DOHH2 (cell line): ENCODE measurements around the gene LUZP1.

Experiments
- H3F3A ChIP-seq: fragments of 200-600 bp; sonication (generic), shearing (Covaris generic); 2 replicates; pipeline ENCODE4 v1.6.0; 2016; ENCODE audit warnings: antibody characterized with exemption, mild to moderate bottlenecking; ENCODE audit not compliant: control insufficient read depth, insufficient read depth
- H3K27ac ChIP-seq: fragments of 200-600 bp; sonication (generic); 2 replicates; pipeline ENCODE4 v1.5.1; 2014; ENCODE audit warnings: low read depth, mild to moderate bottlenecking, low read length, moderate library complexity
- H3K27me3 ChIP-seq: fragments of 200-600 bp; sonication (generic); 2 replicates; pipeline ENCODE4 v1.6.1; 2014; ENCODE audit warnings: mild to moderate bottlenecking, low read length, mixed read lengths; ENCODE audit not compliant: control insufficient read depth
- H3K36me3 ChIP-seq: fragments of 200-600 bp; sonication (generic); 2 replicates; pipeline ENCODE4 v1.6.1; 2014; ENCODE audit warnings: mild to moderate bottlenecking, low read length, moderate library complexity, mixed read lengths; ENCODE audit not compliant: control insufficient read depth
- H3K4me1 ChIP-seq: fragments of 200-600 bp; sonication (generic); 2 replicates; pipeline ENCODE4 v1.6.1; 2014; ENCODE audit warnings: mild to moderate bottlenecking, low read length, mixed read lengths; ENCODE audit not compliant: control insufficient read depth
- H3K4me2 ChIP-seq: fragments of 200-600 bp; sonication (generic); 2 replicates; pipeline ENCODE4 v1.6.0; 2014; ENCODE audit warnings: mild to moderate bottlenecking, low read length, moderate library complexity
- H3K4me3 ChIP-seq: fragments of 200-600 bp; sonication (generic); 2 replicates; pipeline ENCODE4 v1.5.1; 2014; ENCODE audit warnings: mild to moderate bottlenecking, low read length, mixed read lengths
- H3K79me2 ChIP-seq: fragments of 200-600 bp; sonication (generic); 2 replicates; pipeline ENCODE4 v1.6.1; 2014; ENCODE audit warnings: mild to moderate bottlenecking, low read length, mixed read lengths; ENCODE audit not compliant: control insufficient read depth
- H3K9me2 ChIP-seq: fragments of 200-600 bp; sonication (generic); replicated peaks from 2 replicates; pipeline ENCODE4 v1.6.1; 2014; ENCODE audit warnings: mild to moderate bottlenecking, low read length, mixed read lengths; ENCODE audit not compliant: control insufficient read depth
- H3K9me3 ChIP-seq: fragments of 200-600 bp; sonication (generic); 2 replicates; pipeline ENCODE4 v1.6.1; 2014; ENCODE audit warnings: antibody characterized with exemption, low read length, mixed read lengths; ENCODE audit not compliant: control insufficient read depth, insufficient read depth
- H4K20me1 ChIP-seq: fragments of 200-600 bp; sonication (generic); 2 replicates; pipeline ENCODE4 v1.6.0; 2014; ENCODE audit warnings: low read depth, mild to moderate bottlenecking, antibody characterized with exemption, low read length, moderate library complexity; ENCODE audit not compliant: control insufficient read depth, insufficient read depth
- EZH2phosphoT487 ChIP-seq: fragments of 200-600 bp; sonication (generic); IDR thresholded peaks from 2 replicates; pipeline ENCODE4 v1.6.1; 2017; ENCODE audit warnings: borderline replicate concordance, mild to moderate bottlenecking, antibody characterized with exemption, low read length, moderate library complexity, mixed read lengths
- TF ChIP-seq, protein P1 (sequence below): fragments of 200-600 bp; sonication (generic); IDR thresholded peaks from one replicate; pipeline ENCODE4 v1.5.1; 2014; ENCODE audit warnings: antibody characterized with exemption, mild to moderate bottlenecking, low read depth, low read length; ENCODE audit not compliant: poor library complexity, severe bottlenecking

The LUZP1 gene

DNA sequence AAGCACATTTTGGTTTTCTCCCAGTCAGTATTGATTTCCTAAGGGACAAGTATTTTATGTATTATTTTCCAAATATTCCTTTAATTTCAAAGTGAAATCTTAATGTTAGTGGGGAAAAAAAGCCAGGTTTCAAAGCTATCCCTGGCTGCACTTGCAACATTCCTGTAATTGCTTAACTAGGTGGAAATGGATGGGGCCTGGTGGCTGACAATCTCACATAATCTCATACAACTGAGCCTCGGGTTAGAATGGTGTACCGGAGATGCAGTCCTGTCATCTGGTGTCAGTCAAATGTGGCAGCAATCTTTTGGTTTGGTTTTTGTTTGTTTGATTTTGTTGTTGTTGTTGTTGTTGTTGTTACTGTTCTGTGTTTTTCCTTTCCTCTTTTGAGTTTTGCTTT, 103.3 kb downstream of the LUZP1 start:
- Histone ChIP-seq H3F3A (no peaks in the 10 kb centered on the region), H3K36me3 (peaks cover 88% of the 10 kb centered on the region), H3K9me2 (no peaks in the 10 kb centered on the region), H3K79me2 (no peaks in the 10 kb centered on the region), H3K27ac (no peak overlapping the region), H3K4me1 (no peaks in the 10 kb centered on the region), H3K27me3 (no peaks in the 10 kb centered on the region), H4K20me1 (no peaks in the 10 kb centered on the region), H3K4me2 (no peak overlapping the region), H3K4me3 (no peak overlapping the region), H3K9me3 (no peaks in the 10 kb centered on the region)
- TF ChIP-seq, protein P1, sequence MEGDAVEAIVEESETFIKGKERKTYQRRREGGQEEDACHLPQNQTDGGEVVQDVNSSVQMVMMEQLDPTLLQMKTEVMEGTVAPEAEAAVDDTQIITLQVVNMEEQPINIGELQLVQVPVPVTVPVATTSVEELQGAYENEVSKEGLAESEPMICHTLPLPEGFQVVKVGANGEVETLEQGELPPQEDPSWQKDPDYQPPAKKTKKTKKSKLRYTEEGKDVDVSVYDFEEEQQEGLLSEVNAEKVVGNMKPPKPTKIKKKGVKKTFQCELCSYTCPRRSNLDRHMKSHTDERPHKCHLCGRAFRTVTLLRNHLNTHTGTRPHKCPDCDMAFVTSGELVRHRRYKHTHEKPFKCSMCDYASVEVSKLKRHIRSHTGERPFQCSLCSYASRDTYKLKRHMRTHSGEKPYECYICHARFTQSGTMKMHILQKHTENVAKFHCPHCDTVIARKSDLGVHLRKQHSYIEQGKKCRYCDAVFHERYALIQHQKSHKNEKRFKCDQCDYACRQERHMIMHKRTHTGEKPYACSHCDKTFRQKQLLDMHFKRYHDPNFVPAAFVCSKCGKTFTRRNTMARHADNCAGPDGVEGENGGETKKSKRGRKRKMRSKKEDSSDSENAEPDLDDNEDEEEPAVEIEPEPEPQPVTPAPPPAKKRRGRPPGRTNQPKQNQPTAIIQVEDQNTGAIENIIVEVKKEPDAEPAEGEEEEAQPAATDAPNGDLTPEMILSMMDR, result no peak
- no peak for TF ChIP-seq EZH2phosphoT487

DNA sequence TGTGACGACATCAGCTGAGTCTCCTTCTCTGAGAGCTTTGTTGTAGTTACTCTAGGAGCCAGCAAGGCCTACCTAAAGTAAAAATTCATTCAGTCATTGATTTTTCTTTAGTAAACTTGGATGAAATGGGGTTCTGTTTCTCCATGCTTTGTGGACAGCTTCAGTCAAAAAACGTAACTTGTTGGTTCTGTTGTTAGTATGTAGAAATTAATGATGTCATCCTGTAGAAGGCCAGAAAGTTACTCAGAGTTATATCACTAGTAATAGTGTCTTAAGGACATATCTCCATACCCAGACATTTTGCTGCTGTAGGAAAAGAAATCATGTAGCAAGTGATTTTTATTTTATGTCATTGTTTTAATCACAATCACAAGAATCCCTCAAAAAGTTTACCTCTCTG, 106.4 kb downstream of the LUZP1 start:
- no peaks in the 10 kb centered on the region for H3F3A ChIP-seq
- H3K4me2 ChIP-seq, result no peak overlapping the region
- H4K20me1 ChIP-seq, result no peaks in the 10 kb centered on the region

DNA sequence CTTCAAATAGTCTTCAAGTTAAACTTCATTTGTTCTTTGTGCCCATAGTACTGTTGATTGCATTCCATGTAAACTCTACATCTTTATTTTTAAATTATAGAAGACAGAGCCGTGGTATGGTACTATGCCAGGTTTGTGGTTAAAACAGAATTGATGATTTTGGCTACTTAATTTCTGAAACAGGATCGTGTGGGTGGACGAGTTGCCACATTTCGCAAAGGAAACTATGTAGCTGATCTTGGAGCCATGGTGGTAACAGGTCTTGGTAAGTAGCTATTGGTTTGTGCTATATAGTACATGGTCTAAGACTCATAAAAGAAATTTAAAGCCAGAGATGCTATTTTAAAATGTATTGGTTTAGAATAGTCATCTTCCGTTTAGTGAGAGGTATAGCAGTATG, 111.4 kb downstream of the LUZP1 start:
- H3F3A ChIP-seq, result no peaks in the 10 kb centered on the region
- no peak overlapping the region for H3K4me3 ChIP-seq
- H3K27me3 ChIP-seq, result no peaks in the 10 kb centered on the region
- H4K20me1 ChIP-seq, result peaks cover 4% of the 10 kb centered on the region; the same call in 1 of the 2 replicates
- no peaks in the 10 kb centered on the region for H3K9me2 ChIP-seq
- H3K36me3 ChIP-seq, result peaks cover 89% of the 10 kb centered on the region
- H3K9me3 ChIP-seq, result no peaks in the 10 kb centered on the region
- no peak overlapping the region for H3K27ac ChIP-seq
- peaks cover 5% of the 10 kb centered on the region for H3K79me2 ChIP-seq
- no peaks in the 10 kb centered on the region for H3K4me1 ChIP-seq
- TF ChIP-seq, protein P1, result no peak
- TF ChIP-seq EZH2phosphoT487, result no peak
- no peak overlapping the region for H3K4me2 ChIP-seq

More for the DNA sequence above, 106.4 kb downstream of the LUZP1 start:
- Histone ChIP-seq H3K4me1 (no peaks in the 10 kb centered on the region), H3K27ac (no peak overlapping the region), H3K27me3 (no peaks in the 10 kb centered on the region), H3K79me2 (no peaks in the 10 kb centered on the region), H3K9me2 (no peaks in the 10 kb centered on the region), H3K9me3 (no peaks in the 10 kb centered on the region), H3K4me3 (no peak overlapping the region), H3K36me3 (peaks cover 88% of the 10 kb centered on the region)
- TF ChIP-seq, protein P1, result no peak
- TF ChIP-seq EZH2phosphoT487, result no peak
